Tibial nerve (tissue), 4 donors: ENCODE measurements around the gene LRRN4CL.

Source experiments
- CTCF ChIP-seq, 5 experiments: fragments of 200-600 bp in 3 of 5; fragments of 450-650 bp in 2 of 5; sonication (generic) in 3 of 5; IDR thresholded peaks; one replicate each; pipeline ENCODE4 v1.5.1; 2016 to 2019; ENCODE audit warnings: antibody characterized with exemption in 5 of 5, mild to moderate bottlenecking in 3 of 5, moderate library complexity in 2 of 5
- EP300 ChIP-seq, 2 donors: sonication (generic); formaldehyde crosslinking; IDR thresholded peaks; one replicate each; pipeline ENCODE4 v1.6.1; 2017; ENCODE audit warnings: antibody characterized with exemption in 2 of 2, mild to moderate bottlenecking in 1 of 2
- POLR2A ChIP-seq, 2 donors: fragments of 450-650 bp; IDR thresholded peaks; one replicate each; pipeline ENCODE4 v1.6.1; 2017; ENCODE audit warnings: antibody characterized with exemption in 2 of 2, mild to moderate bottlenecking in 2 of 2, moderate library complexity in 2 of 2

DNA sequence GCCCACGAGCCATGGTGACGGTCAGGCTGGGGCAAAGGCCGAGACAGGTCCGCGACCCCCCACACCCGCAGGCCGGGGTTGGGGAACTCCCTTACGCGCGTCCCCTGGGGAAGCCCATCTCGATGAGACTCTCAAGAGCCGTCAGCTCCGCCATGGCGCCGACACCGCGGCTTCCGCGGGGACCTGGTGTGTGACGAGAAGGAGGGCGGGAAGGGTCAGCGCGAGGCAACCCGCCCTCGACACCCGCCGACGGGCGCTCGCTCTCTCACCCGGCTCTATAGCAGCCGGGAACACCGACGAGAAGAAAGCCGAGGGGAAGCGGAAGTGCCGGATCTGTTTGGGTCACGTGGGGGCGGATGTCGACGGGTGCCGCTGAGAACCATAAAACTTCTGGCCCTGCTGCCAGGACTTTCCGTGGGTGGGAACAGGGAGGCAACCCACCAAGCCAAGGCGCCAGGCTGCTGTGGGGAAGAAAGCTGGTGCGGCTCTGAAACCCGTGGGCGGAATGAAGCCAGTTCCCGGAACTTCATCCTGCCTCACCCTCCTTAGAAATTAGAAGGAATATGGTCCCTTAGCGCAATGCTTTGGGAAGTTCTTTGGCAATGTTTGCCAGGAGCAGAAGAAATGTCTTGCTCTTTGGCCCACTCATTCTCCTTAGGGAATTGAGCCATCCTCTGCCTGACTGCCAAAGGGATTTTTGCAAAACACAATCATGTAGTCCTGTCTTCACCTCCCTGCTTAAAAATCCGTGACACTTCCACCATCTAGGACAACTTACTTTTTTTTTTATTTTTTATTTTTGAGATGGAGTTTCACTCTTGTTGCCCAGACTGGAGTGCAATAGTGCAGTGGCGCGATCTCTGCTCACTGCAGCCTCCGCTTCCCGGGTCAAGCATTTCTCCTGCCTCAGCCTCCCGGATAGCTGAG, 10.3 kb downstream of the LRRN4CL start, which contains the start of gene UBXN1:
- TF ChIP-seq CTCF (IDR thresholded peaks at IDR 0.05) = peak in 1 of 5 experiments; percentile 38
- TF ChIP-seq POLR2A (IDR thresholded peaks at IDR 0.05) = peak in 1 of 2 donors; percentile 53
- TF ChIP-seq EP300 (IDR thresholded peaks at IDR 0.05) = peak; percentile 67 to 95
